KMS-11 (cell line): Measurements from ENCODE around the gene BRD3OS.

Experiments used
- H2AFZ ChIP-seq: fragments of 200-600 bp; sonication (generic); 2 replicates; pipeline ENCODE4 v1.6.1; 2016; ENCODE audit warnings: antibody characterized with exemption, mixed run types, low read depth
- H3K27ac ChIP-seq: fragments of 200-600 bp; sonication (generic); 2 replicates; pipeline ENCODE4 v1.6.1; 2016; ENCODE audit warnings: mild to moderate bottlenecking, mixed run types
- H3K27me3 ChIP-seq: fragments of 200-600 bp; sonication (generic); 2 replicates; pipeline ENCODE4 v1.6.1; 2017; ENCODE audit warnings: mild to moderate bottlenecking, low read depth, mixed run types, moderate library complexity; ENCODE audit not compliant: insufficient read depth
- H3K36me3 ChIP-seq: fragments of 200-600 bp; sonication (generic); 2 replicates; pipeline ENCODE4 v1.6.1; 2017; ENCODE audit warnings: mild to moderate bottlenecking, mixed run types; ENCODE audit not compliant: insufficient read depth
- H3K4me1 ChIP-seq: fragments of 200-600 bp; sonication (generic); 2 replicates; pipeline ENCODE4 v1.6.1; 2016; ENCODE audit warnings: mild to moderate bottlenecking, low read depth, mixed run types; ENCODE audit not compliant: poor library complexity, severe bottlenecking
- H3K4me2 ChIP-seq: fragments of 200-600 bp; sonication (generic); 2 replicates; pipeline ENCODE4 v1.7.0; 2016; ENCODE audit warnings: mild to moderate bottlenecking, mixed run types
- H3K4me3 ChIP-seq: fragments of 200-600 bp; sonication (generic); IDR thresholded peaks from 2 replicates; pipeline ENCODE4 v1.6.1; 2017; ENCODE audit warnings: low read depth, low read length, mixed read lengths; ENCODE audit not compliant: insufficient read depth
- H3K79me2 ChIP-seq: fragments of 200-600 bp; sonication (generic); 2 replicates; pipeline ENCODE4 v1.6.1; 2016; ENCODE audit warnings: low read depth, mixed run types; ENCODE audit not compliant: insufficient read depth
- H3K9ac ChIP-seq: fragments of 200-600 bp; sonication (generic); 2 replicates; pipeline ENCODE4 v1.6.1; 2016; ENCODE audit warnings: mild to moderate bottlenecking, mixed run types
- H4K20me1 ChIP-seq: fragments of 200-600 bp; sonication (generic); 2 replicates; pipeline ENCODE4 v1.6.1; 2016; ENCODE audit warnings: mild to moderate bottlenecking, mixed run types; ENCODE audit not compliant: insufficient read depth
- TF ChIP-seq, protein P1 (sequence below): fragments of 200-600 bp; sonication (generic); conservative IDR thresholded peaks from 2 replicates; pipeline ENCODE4 v1.6.1; 2017; ENCODE audit warnings: low read depth, mild to moderate bottlenecking, antibody characterized with exemption, low read length, moderate library complexity, mixed read lengths

The BRD3OS gene

GRCh38 chr9:133982971-133983720, 42.1 kb upstream of the BRD3OS start:
- Histone ChIP-seq H3K36me3 (no peaks in the 10 kb centered on the region), H3K4me2 (no peak overlapping the region), H3K79me2 (no peaks in the 10 kb centered on the region), H3K27ac (no peak overlapping the region), H3K27me3 (no peaks in the 10 kb centered on the region), H3K4me1 (no peaks in the 10 kb centered on the region), H3K4me3 (no peak overlapping the region), H3K9ac (no peak overlapping the region), H4K20me1 (no peaks in the 10 kb centered on the region), H2AFZ (no peak overlapping the region)
- TF ChIP-seq, protein P1, sequence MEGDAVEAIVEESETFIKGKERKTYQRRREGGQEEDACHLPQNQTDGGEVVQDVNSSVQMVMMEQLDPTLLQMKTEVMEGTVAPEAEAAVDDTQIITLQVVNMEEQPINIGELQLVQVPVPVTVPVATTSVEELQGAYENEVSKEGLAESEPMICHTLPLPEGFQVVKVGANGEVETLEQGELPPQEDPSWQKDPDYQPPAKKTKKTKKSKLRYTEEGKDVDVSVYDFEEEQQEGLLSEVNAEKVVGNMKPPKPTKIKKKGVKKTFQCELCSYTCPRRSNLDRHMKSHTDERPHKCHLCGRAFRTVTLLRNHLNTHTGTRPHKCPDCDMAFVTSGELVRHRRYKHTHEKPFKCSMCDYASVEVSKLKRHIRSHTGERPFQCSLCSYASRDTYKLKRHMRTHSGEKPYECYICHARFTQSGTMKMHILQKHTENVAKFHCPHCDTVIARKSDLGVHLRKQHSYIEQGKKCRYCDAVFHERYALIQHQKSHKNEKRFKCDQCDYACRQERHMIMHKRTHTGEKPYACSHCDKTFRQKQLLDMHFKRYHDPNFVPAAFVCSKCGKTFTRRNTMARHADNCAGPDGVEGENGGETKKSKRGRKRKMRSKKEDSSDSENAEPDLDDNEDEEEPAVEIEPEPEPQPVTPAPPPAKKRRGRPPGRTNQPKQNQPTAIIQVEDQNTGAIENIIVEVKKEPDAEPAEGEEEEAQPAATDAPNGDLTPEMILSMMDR, result no peak

DNA sequence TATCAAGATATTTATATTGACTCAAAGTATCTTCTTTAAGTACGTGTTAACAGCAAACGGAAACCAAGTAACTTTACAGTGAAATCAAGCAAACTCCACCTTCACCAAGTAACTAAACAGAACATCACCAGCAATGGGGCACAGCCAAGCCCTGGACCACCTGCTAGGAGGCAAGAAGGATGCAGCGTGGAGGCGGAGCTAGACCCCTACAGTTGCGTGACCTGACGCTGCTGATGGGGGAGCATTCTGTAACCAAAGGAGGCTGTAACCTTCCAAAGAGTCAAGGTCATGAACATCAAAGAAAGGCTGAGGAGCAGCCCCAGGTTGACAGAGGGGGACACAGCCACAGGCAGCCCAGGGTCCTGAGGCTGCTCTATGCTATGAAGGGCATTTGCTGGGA, 39.2 kb upstream of the BRD3OS start:
- Histone ChIP-seq H3K4me2 (no peak overlapping the region), H3K36me3 (no peaks in the 10 kb centered on the region), H2AFZ (no peak overlapping the region), H4K20me1 (no peaks in the 10 kb centered on the region), H3K4me3 (no peak overlapping the region), H3K9ac (no peak overlapping the region), H3K27me3 (no peaks in the 10 kb centered on the region), H3K79me2 (no peaks in the 10 kb centered on the region), H3K4me1 (no peaks in the 10 kb centered on the region), H3K27ac (no peak overlapping the region)
- TF ChIP-seq, protein P1, result no peak

DNA sequence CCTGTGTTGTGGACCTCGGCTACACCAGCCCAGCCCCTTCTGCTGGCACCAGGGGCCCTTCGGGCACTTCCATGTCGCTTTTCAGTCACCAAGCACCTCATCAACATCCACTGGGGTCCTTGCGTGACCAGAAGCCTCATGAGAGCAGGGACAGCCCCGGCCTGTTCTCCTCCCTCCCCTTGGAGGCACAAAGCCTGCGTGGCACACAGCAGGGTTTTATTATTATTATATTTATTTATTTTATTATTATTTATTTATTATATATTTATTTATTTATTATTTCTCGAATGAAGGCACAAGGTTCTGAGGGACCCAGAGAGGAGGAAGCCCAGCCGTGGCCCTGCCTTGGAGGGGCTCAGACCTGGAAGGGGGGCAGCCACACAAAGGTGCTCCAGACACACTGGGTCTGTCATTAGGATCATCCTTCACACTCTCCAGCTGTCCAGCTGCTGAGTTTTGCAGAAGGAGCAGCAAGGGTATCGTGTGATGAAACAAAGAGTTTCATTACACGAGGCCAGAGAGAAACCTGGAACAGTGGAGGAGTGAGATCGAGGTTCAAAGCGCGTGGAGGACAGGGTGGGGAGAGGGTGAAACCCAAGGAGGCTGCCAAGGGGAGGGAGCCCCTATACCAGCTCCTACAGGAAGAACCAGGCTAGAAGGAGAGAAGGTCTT, 38.4 kb upstream of the BRD3OS start:
- no peaks in the 10 kb centered on the region for H3K79me2 ChIP-seq
- H3K4me3 ChIP-seq, result no peak overlapping the region
- H3K4me2 ChIP-seq, result no peak overlapping the region
- TF ChIP-seq, protein P1, result no peak
- H3K27me3 ChIP-seq, result no peaks in the 10 kb centered on the region
- H2AFZ ChIP-seq, result no peak overlapping the region
- no peaks in the 10 kb centered on the region for H3K36me3 ChIP-seq
- no peak overlapping the region for H3K27ac ChIP-seq
- H3K4me1 ChIP-seq, result no peaks in the 10 kb centered on the region
- no peak overlapping the region for H3K9ac ChIP-seq
- H4K20me1 ChIP-seq, result no peaks in the 10 kb centered on the region

GRCh38 chr9:133987446-133987788, 37.9 kb upstream of the BRD3OS start:
- Histone ChIP-seq H3K4me2 (no peak overlapping the region), H3K27me3 (no peaks in the 10 kb centered on the region), H4K20me1 (no peaks in the 10 kb centered on the region), H2AFZ (no peak overlapping the region), H3K36me3 (no peaks in the 10 kb centered on the region), H3K79me2 (no peaks in the 10 kb centered on the region), H3K4me3 (no peak overlapping the region), H3K4me1 (no peaks in the 10 kb centered on the region), H3K9ac (no peak overlapping the region), H3K27ac (no peak overlapping the region)
- TF ChIP-seq, protein P1, result no peak
